ENCODE results near the gene ENTPD2. TPM values are rescaled to one million over a fixed set of nuclear protein-coding genes. Genes with fewer than 3 reads are reported as not detected.

The ENTPD2 gene
- total RNA-seq, 5 donors from 2014 or later (not counting 1 experiment from before 2014, with no cell fraction given), result 0.32 TPM; not detected in 4

DNA sequence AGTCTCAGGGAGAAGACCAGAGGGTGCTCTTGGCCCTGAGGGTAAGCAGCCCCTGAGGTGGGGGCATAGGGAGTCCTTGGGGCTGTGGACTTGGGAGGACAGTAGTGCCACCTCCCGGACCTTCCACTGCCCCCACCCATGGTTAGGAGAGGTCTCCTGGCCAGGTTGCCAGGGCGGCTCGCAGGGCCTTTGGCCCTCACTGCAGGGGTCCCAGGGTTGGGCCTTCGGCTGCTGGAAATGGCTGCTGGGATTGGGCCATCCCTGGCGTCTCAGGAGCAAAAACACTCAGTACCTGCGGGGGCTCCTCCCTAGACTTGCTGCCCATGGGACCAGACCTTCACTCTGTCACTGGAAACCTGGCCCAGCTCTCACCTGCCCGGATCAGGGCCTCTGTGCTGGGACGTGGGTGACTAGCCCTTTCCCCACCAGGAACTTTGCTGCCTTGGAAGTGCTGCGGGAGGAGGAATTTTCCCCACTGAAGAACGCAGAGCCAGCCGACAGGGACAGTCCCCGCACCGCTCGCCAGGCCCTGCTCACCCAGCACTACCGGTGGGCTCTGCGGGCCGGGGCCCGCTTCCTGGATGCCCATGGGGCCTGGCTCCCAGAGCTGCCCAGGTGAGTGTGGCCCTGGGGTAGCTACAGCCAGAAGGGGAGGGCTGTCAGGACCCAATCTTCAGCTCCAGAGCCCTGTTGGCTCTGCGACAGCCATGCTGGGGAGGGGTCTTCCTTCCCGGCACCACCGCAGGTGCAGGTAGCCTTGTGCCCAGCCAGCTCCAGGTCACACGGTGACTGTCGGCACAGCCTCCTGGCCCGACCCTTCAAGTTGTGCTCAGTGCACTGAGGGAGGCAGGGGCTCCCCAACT is 26.6 kb upstream of the ENTPD2 start:
- Mint-ChIP-seq H3K4me1 (peaks cover 6 to 16% (median 7%) of the 10 kb centered on the region in 3 donors), H3K9me3 (no peaks in the 10 kb centered on the region), H3K27ac (no peak overlapping the region), H3K36me3 (peaks cover 8% of the 10 kb centered on the region), H3K27me3 (no peaks in the 10 kb centered on the region), H3K4me3 (peak overlapping the region in 1 of 3 donors; percentile 42)
- no peak for ATAC-seq (replicated peaks in 1 of 4)
- H3K4me3 ChIP-seq (ENCODE audit: control insufficient read depth in 1 of 2, extremely low read depth in 1 of 2, low read length in 1 of 2), result no peak overlapping the region
- no peak overlapping the region for H3K27ac ChIP-seq (ENCODE audit: low read length)
- peaks cover 0 to 28% of the 10 kb centered on the region in 2 experiments for H3K4me1 ChIP-seq (ENCODE audit: control insufficient read depth in 1 of 2, extremely low read depth in 1 of 2, insufficient read depth in 2 of 2, low read length in 2 of 2)
- WGBS (ENCODE audit: insufficient coverage), result 95% methylated on average over 17 of the region's 24 CpGs
- POLR2A ChIA-PET, result no interaction called here
- peaks cover 0 to 6% of the 10 kb centered on the region in 2 experiments for H3K27me3 ChIP-seq (replicated peaks in 1 of 2; ENCODE audit: control insufficient read depth in 2 of 2, extremely low read depth in 1 of 2, insufficient read depth in 2 of 2, low read length in 1 of 2)
- H3K9me3 ChIP-seq, result no peaks in the 10 kb centered on the region
- peaks cover 0 to 14% of the 10 kb centered on the region in 2 donors for H3K36me3 ChIP-seq (ENCODE audit: control insufficient read depth in 2 of 2, extremely low read depth in 1 of 2, insufficient read depth in 1 of 2, low read length in 1 of 2)
- CTCF ChIA-PET, result no interaction called here
- no peak for DNase-seq

DNA sequence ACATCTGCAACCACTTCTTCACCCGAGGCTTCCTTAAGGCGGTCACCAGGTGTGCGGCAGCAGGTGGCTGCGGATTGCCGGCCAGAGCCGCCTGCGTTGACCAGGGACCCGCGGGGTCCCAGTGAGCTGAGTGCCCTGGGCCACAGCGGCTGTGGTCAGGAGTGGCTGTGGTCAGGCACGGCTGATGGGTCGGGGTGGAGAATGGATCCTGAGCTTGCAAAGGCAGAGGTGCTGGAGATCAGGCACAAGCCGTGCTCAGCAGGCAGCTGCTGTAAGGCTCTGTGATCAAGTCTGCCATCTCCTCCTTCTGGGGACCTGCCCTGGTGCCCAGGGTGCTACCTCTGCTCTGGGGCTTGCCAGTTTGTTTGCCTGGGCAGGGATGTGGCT is 25.5 kb upstream of the ENTPD2 start:
- 99% methylated on average over 13 of the region's 13 CpGs for WGBS (ENCODE audit: insufficient coverage)
- H3K4me1 ChIP-seq (ENCODE audit: control insufficient read depth in 1 of 2, extremely low read depth in 1 of 2, insufficient read depth in 2 of 2, low read length in 2 of 2), result peaks cover 0 to 23% of the 10 kb centered on the region in 2 experiments
- no peak overlapping the region for H3K27ac Mint-ChIP-seq
- H3K36me3 Mint-ChIP-seq, result peaks cover 8% of the 10 kb centered on the region
- no peak overlapping the region for H3K27ac ChIP-seq (ENCODE audit: low read length)
- H3K4me3 Mint-ChIP-seq, result peak overlapping the region in 2 of 3 donors; percentile 42 to 58
- peaks cover 0 to 14% of the 10 kb centered on the region in 2 donors for H3K36me3 ChIP-seq (ENCODE audit: control insufficient read depth in 2 of 2, extremely low read depth in 1 of 2, insufficient read depth in 1 of 2, low read length in 1 of 2)
- no peaks in the 10 kb centered on the region for H3K9me3 ChIP-seq
- CTCF ChIA-PET, result no interaction called here
- H3K27me3 Mint-ChIP-seq, result no peaks in the 10 kb centered on the region
- no peak for DNase-seq
- no peak overlapping the region for H3K4me3 ChIP-seq (ENCODE audit: control insufficient read depth in 1 of 2, extremely low read depth in 1 of 2, low read length in 1 of 2)
- no peak for ATAC-seq (replicated peaks in 1 of 4)
- H3K4me1 Mint-ChIP-seq, result peaks cover 4 to 11% (median 5%) of the 10 kb centered on the region in 3 donors
- POLR2A ChIA-PET, result no interaction called here
- H3K9me3 Mint-ChIP-seq, result no peaks in the 10 kb centered on the region
- H3K27me3 ChIP-seq (replicated peaks in 1 of 2; ENCODE audit: control insufficient read depth in 2 of 2, extremely low read depth in 1 of 2, insufficient read depth in 2 of 2, low read length in 1 of 2), result peaks cover 0 to 6% of the 10 kb centered on the region in 2 experiments

DNA sequence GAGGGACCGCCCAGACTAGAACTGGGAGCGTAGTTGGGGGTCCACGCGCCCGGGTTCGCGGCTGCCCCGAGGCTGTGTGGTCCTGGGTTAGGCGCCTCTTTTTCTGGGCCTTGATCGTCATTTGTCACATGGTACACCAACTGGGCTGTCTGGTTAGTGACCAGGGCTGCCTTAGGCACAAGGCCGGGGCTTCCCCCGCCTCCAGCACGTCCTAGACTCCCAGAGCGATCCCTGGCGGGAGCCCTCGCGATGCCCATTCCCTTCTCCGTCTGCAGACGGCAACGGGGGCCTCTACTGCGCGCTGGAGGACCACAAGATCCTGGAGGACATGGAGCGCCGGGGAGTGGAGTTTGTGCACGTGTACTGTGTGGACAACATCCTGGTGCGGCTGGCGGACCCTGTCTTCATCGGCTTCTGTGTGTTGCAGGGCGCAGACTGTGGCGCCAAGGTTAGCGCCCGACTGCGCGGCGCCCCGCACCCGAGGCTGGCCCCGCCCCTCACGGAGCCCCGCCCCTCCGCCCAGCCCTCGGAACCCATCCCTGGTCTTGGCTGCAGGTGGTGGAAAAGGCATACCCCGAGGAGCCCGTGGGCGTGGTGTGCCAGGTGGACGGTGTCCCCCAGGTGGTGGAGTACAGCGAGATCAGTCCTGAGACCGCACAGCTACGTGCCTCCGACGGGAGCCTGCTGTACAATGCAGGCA is 25.0 kb upstream of the ENTPD2 start:
- Histone ChIP-seq H3K9me3 (no peaks in the 10 kb centered on the region), H3K36me3 (ENCODE audit: control insufficient read depth in 2 of 2, extremely low read depth in 1 of 2, insufficient read depth in 1 of 2, low read length in 1 of 2) (peaks cover 0 to 14% of the 10 kb centered on the region in 2 donors), H3K4me3 (ENCODE audit: control insufficient read depth in 1 of 2, extremely low read depth in 1 of 2, low read length in 1 of 2) (no peak overlapping the region), H3K27me3 (replicated peaks in 1 of 2; ENCODE audit: control insufficient read depth in 2 of 2, extremely low read depth in 1 of 2, insufficient read depth in 2 of 2, low read length in 1 of 2) (peaks cover 0 to 6% of the 10 kb centered on the region in 2 experiments), H3K27ac (ENCODE audit: low read length) (no peak overlapping the region), H3K4me1 (ENCODE audit: control insufficient read depth in 1 of 2, extremely low read depth in 1 of 2, insufficient read depth in 2 of 2, low read length in 2 of 2) (peaks cover 0 to 23% of the 10 kb centered on the region in 2 experiments)
- H3K27me3 Mint-ChIP-seq, result no peaks in the 10 kb centered on the region
- no peaks in the 10 kb centered on the region for H3K9me3 Mint-ChIP-seq
- H3K36me3 Mint-ChIP-seq, result peaks cover 8% of the 10 kb centered on the region
- ChIA-PET CTCF (no interaction called here), POLR2A (no interaction called here)
- WGBS (ENCODE audit: insufficient coverage), result 94% methylated on average over 51 of the region's 51 CpGs
- ATAC-seq (replicated peaks in 1 of 4) (no peak), DNase-seq (no peak)
- H3K27ac Mint-ChIP-seq, result no peak overlapping the region
- H3K4me1 Mint-ChIP-seq, result peaks cover 4 to 11% (median 5%) of the 10 kb centered on the region in 3 donors
- peak overlapping the region; percentile 36 to 72 (median 58) for H3K4me3 Mint-ChIP-seq

GRCh38 chr9:137077758-137078693 is 24.2 kb upstream of the ENTPD2 start:
- ATAC-seq (replicated peaks in 1 of 4) (peak; percentile 57 to 64 (median 60)), DNase-seq (peak in 17 of 35 experiments; percentile 13 to 52 (median 31))
- peak overlapping the region; percentile 52 to 63 for H3K4me3 ChIP-seq (ENCODE audit: control insufficient read depth in 1 of 2, extremely low read depth in 1 of 2, low read length in 1 of 2)
- Mint-ChIP-seq H3K9me3 (no peaks in the 10 kb centered on the region), H3K4me1 (peaks cover 4 to 9% (median 5%) of the 10 kb centered on the region in 3 donors), H3K27me3 (no peaks in the 10 kb centered on the region), H3K27ac (no peak overlapping the region), H3K36me3 (peaks cover 8% of the 10 kb centered on the region), H3K4me3 (peak overlapping the region; percentile 67 to 72 (median 70))
- H3K27me3 ChIP-seq (replicated peaks in 1 of 2; ENCODE audit: control insufficient read depth in 2 of 2, extremely low read depth in 1 of 2, insufficient read depth in 2 of 2, low read length in 1 of 2), result peaks cover 0 to 6% of the 10 kb centered on the region in 2 experiments
- 26% methylated on average over 74 of the region's 76 CpGs for WGBS (ENCODE audit: insufficient coverage)
- ChIA-PET POLR2A (no interaction called here), CTCF (no interaction called here)
- H3K4me1 ChIP-seq (ENCODE audit: control insufficient read depth in 1 of 2, extremely low read depth in 1 of 2, insufficient read depth in 2 of 2, low read length in 2 of 2), result peaks cover 0 to 23% of the 10 kb centered on the region in 2 experiments
- no peaks in the 10 kb centered on the region for H3K9me3 ChIP-seq
- H3K36me3 ChIP-seq (ENCODE audit: control insufficient read depth in 2 of 2, extremely low read depth in 1 of 2, insufficient read depth in 1 of 2, low read length in 1 of 2), result peaks cover 0 to 14% of the 10 kb centered on the region in 2 donors
- peak overlapping the region; percentile 34 for H3K27ac ChIP-seq (ENCODE audit: low read length)

DNA sequence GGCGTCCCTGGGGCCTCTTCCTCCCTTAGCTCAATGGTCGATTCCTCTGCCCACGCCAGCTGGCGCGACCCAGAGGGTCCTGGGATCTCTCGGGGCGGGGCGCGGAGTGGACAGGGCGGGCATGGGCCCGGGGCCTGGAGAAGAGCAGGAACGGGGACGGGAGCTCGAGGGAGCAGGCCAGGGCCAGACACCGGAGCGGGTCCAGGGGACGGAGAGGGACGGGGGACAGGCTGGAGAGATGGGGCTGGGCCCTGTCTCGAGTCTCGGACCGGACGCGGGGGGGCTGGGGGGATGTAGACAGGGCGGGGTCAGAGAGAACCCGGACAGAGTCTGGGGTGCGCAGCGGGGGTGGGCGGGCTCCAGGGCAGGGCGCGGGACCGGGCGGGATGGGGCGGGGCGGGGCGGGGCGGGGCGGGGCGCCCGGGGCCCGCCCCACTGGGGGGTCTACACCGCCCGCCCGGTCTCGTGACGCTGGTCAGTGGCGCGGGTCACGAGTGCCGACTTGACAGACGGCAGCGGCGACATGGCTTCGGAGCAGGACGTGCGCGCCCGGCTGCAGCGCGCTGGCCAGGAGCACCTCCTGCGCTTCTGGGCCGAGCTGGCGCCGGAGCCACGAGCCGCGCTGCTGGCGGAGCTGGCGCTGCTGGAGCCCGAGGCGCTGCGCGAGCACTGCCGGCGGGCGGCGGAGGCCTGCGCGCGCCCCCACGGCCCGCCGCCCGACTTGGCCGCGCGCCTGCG is 23.3 kb upstream of the ENTPD2 start, which contains the start of gene UAP1L1:
Gene UAP1L1 (plus strand): TSS at position 508 of the 738 bp plus-strand sequence. CDS start 16 bp downstream, at position 524.
- H3K27ac Mint-ChIP-seq, result no peak within 1 kb of the TSS
- no peaks in the 10 kb centered on the region for H3K27me3 Mint-ChIP-seq
- H3K4me1 ChIP-seq (ENCODE audit: control insufficient read depth in 1 of 2, extremely low read depth in 1 of 2, insufficient read depth in 2 of 2, low read length in 2 of 2), result peaks cover 0 to 23% of the 10 kb centered on the region in 2 experiments

More for the DNA sequence above, 23.3 kb upstream of the ENTPD2 start, which contains the start of gene UAP1L1:
- ATAC-seq (replicated peaks in 1 of 4) (peak; percentile 73 to 80 (median 78)), DNase-seq (peak in 18 of 35 experiments; percentile 8 to 73 (median 32))
- peak within 1 kb of the TSS; percentile 67 to 72 (median 70) for H3K4me3 Mint-ChIP-seq
- H3K9me3 Mint-ChIP-seq, result no peaks in the 10 kb centered on the region
- POLR2A ChIA-PET, result interaction anchor here in 1 of 2 donors (0.6 to 1.0 kb wide), 2 partner anchors 10 to 196 kb away, joined by 4 read pairs; partner anchors contain the start of gene MAN1B1
- CTCF ChIA-PET, result no interaction called here
- Histone ChIP-seq H3K4me3 (ENCODE audit: control insufficient read depth in 1 of 2, extremely low read depth in 1 of 2, low read length in 1 of 2) (peak within 1 kb of the TSS; percentile 52 to 63), H3K27me3 (replicated peaks in 1 of 2; ENCODE audit: control insufficient read depth in 2 of 2, extremely low read depth in 1 of 2, insufficient read depth in 2 of 2, low read length in 1 of 2) (peaks cover 0 to 6% of the 10 kb centered on the region in 2 experiments), H3K27ac (ENCODE audit: low read length) (peak within 1 kb of the TSS; percentile 34), H3K36me3 (ENCODE audit: control insufficient read depth in 2 of 2, extremely low read depth in 1 of 2, insufficient read depth in 1 of 2, low read length in 1 of 2) (peaks cover 0 to 14% of the 10 kb centered on the region in 2 donors), H3K9me3 (no peaks in the 10 kb centered on the region)
- WGBS (ENCODE audit: insufficient coverage), result 2% methylated on average over 68 of the region's 87 CpGs
- peaks cover 4 to 9% (median 5%) of the 10 kb centered on the region in 3 donors for H3K4me1 Mint-ChIP-seq
- H3K36me3 Mint-ChIP-seq, result peaks cover 8% of the 10 kb centered on the region
